HepG2 (cell line): ENCODE measurements around the gene RPS6KC1. TPM values are rescaled to one million over a fixed set of nuclear protein-coding genes. Genes with fewer than 3 reads are reported as not detected.

Source experiments
- ATAC-seq: fragments of 200-7000 bp; cut with Tn5 transposase; 3 replicates; pipeline ENCODE4 v1.9.1; 2020; ENCODE audit warnings: mild to moderate bottlenecking, moderate library complexity
- BruUV-seq: library from RNA; stranded (reverse); fragments of 400-500 nt; replicated peaks from 2 replicates; lab custom pipeline; 2021; lab: Mats Ljungman, UMichigan
- CTCF ChIA-PET: fragments of 300-600 bp; formaldehyde crosslinking; extraction: SDS; loops from one replicate; lab custom pipeline; 2021; ENCODE audit warnings: low total read pairs, inconsistent platforms, low intra/inter-chr PET ratio; lab: Yijun Ruan, JAX
- POLR2A ChIA-PET: fragments of 350-600 bp; sonication (Branson Sonifier 250); formaldehyde crosslinking; loops from one replicate; lab custom pipeline; 2020; ENCODE audit warnings: antibody characterized with exemption, inconsistent platforms; lab: Yijun Ruan, JAX
- DNase-seq: peaks from one replicate; pipeline ENCODE4 v3.0.0-alpha.2; 2015; ENCODE audit warnings: low spot score
- FAIRE-seq: peaks from 3 replicates; lab custom pipeline; 2011; peaks lifted over from hg19 to GRCh38; lab: Jason Lieb, UNC
- H2AFZ ChIP-seq: one replicate; pipeline ENCODE4 v1.6.1; 2011; ENCODE audit warnings: low read length, inconsistent platforms
- H3K27ac ChIP-seq: fragments of 300-600 bp; 3 replicates; pipeline ENCODE4 v1.8.0; 2011; ENCODE audit warnings: mixed run types, mild to moderate bottlenecking, mixed read lengths, low read length, inconsistent platforms; ENCODE audit not compliant: insufficient read depth; ENCODE audit errors: extremely low read length
- H3K27me3 ChIP-seq, 2 experiments: fragments of 200-600 bp in 1 of 2; 2 replicates in 1 of 2; 3 replicates in 1 of 2; pipeline versions ENCODE4 v1.6.0 to v1.8.0; 2011; ENCODE audit warnings: low read length in 2 of 2, mild to moderate bottlenecking in 2 of 2, moderate library complexity in 2 of 2, inconsistent platforms in 1 of 2; ENCODE audit not compliant: insufficient read depth in 2 of 2, control insufficient read depth in 1 of 2
- H3K36me3 ChIP-seq, 2 experiments: fragments of 200-600 bp in 1 of 2; replicated peaks in 1 of 2; 2 replicates in 1 of 2; 3 replicates in 1 of 2; pipeline versions ENCODE4 v1.5.1 to v1.8.0; 2011; ENCODE audit warnings: low read length in 2 of 2, inconsistent platforms in 1 of 2; ENCODE audit not compliant: insufficient read depth in 2 of 2, control insufficient read depth in 1 of 2
- H3K4me1 ChIP-seq: 2 replicates; pipeline ENCODE4 v1.5.1; 2012; ENCODE audit warnings: low read length, inconsistent platforms; ENCODE audit not compliant: insufficient read depth
- H3K4me2 ChIP-seq: 2 replicates; pipeline ENCODE4 v1.6.0; 2011; ENCODE audit warnings: low read depth, low read length, inconsistent platforms
- H3K4me3 ChIP-seq, 3 experiments: fragments of 200-600 bp in 1 of 3; sonication (generic), shearing (Covaris generic) in 1 of 3; replicated peaks in 1 of 3; 2 replicates each; pipeline ENCODE4 v1.5.1; 2011 to 2016; ENCODE audit warnings: low read length in 3 of 3, inconsistent platforms in 2 of 3, low read depth in 2 of 3, mild to moderate bottlenecking in 2 of 3, control low read depth in 1 of 3, mixed read lengths in 1 of 3; ENCODE audit not compliant: insufficient read depth in 1 of 3
- H3K79me2 ChIP-seq: one replicate; pipeline ENCODE4 v1.6.1; 2011; ENCODE audit warnings: low read length, inconsistent platforms; ENCODE audit not compliant: insufficient read depth
- H3K9ac ChIP-seq: 2 replicates; pipeline ENCODE4 v1.6.0; 2011; ENCODE audit warnings: mild to moderate bottlenecking, low read depth, low read length, inconsistent platforms; ENCODE audit not compliant: insufficient read depth
- H3K9me3 ChIP-seq: 2 replicates; pipeline ENCODE4 v1.5.1; 2012; ENCODE audit warnings: mild to moderate bottlenecking, low read length
- H4K20me1 ChIP-seq: 2 replicates; pipeline ENCODE4 v1.6.0; 2011; ENCODE audit warnings: inconsistent platforms, mild to moderate bottlenecking, low read length, moderate library complexity; ENCODE audit not compliant: insufficient read depth
- AHR ChIP-seq: IDR thresholded peaks from 2 replicates; pipeline ENCODE4 v1.6.1; 2018; ENCODE audit warnings: missing genetic modification reagents, missing compliant biosample characterization
- ATAD3A ChIP-seq: sonication (generic); formaldehyde crosslinking; IDR thresholded peaks from 2 replicates; pipeline ENCODE4 v1.4.0; 2020; ENCODE audit warnings: missing genetic modification reagents
- CBFB ChIP-seq: sonication (generic); formaldehyde crosslinking; IDR thresholded peaks from 2 replicates; pipeline ENCODE4 v1.4.0; 2020; ENCODE audit warnings: missing genetic modification reagents
- CREB3 ChIP-seq: sonication (generic); formaldehyde crosslinking; IDR thresholded peaks from 2 replicates; pipeline ENCODE4 v1.5.0; 2020; ENCODE audit warnings: missing genetic modification reagents
- DR1 ChIP-seq: sonication (generic); formaldehyde crosslinking; IDR thresholded peaks from 2 replicates; pipeline ENCODE4 v1.8.0; 2021; ENCODE audit warnings: mild to moderate bottlenecking, missing genetic modification reagents, inconsistent platforms
- HCFC1 ChIP-seq: fragments of 150-350 bp; IDR thresholded peaks from 2 replicates; pipeline ENCODE4 v1.6.1; 2014; ENCODE audit warnings: low read depth, low read length
- IRF2 ChIP-seq: IDR thresholded peaks from 2 replicates; pipeline ENCODE4 v1.6.1; 2018; ENCODE audit warnings: missing genetic modification reagents, missing compliant biosample characterization
- KMT2A ChIP-seq: sonication (generic); formaldehyde crosslinking; IDR thresholded peaks from 2 replicates; pipeline ENCODE4 v1.4.0; 2020; ENCODE audit warnings: missing genetic modification reagents
- NR2F2 ChIP-seq: IDR thresholded peaks from 2 replicates; pipeline ENCODE4 v1.6.1; 2012; ENCODE audit warnings: low read depth, inconsistent platforms, borderline replicate concordance
- RFX1 ChIP-seq: fragments of 450-650 bp; IDR thresholded peaks from 2 replicates; pipeline ENCODE4 v1.6.1; 2017
- RFX3 ChIP-seq: IDR thresholded peaks from 2 replicates; pipeline ENCODE4 v1.6.1; 2016; ENCODE audit warnings: missing biosample characterization, missing genetic modification reagents
- SOX13 ChIP-seq, 3 experiments: fragments of 450-650 bp in 1 of 3; sonication (generic) in 1 of 3; formaldehyde crosslinking in 1 of 3; IDR thresholded peaks in 2 of 3; conservative IDR thresholded peaks in 1 of 3; 2 replicates each; pipeline versions ENCODE4 v1.5.0 to v1.6.1; 2016 to 2020; ENCODE audit warnings: antibody characterized with exemption in 1 of 3, mild to moderate bottlenecking in 1 of 3, missing compliant biosample characterization in 1 of 3, missing genetic modification reagents in 1 of 3, moderate library complexity in 1 of 3
- ZBTB43 ChIP-seq: sonication (generic); formaldehyde crosslinking; conservative IDR thresholded peaks from 2 replicates; pipeline ENCODE4 v1.4.0; 2020; ENCODE audit warnings: missing genetic modification reagents
- ZC3H13 ChIP-seq: sonication (generic); formaldehyde crosslinking; IDR thresholded peaks from 2 replicates; pipeline ENCODE4 v1.8.1; 2023; ENCODE audit warnings: mild to moderate bottlenecking, missing genetic modification reagents, moderate library complexity
- ZMYM3 ChIP-seq: sonication (generic); formaldehyde crosslinking; IDR thresholded peaks from 2 replicates; pipeline ENCODE4 v1.5.1; 2020; ENCODE audit warnings: mild to moderate bottlenecking, missing genetic modification reagents
- ZNF432 ChIP-seq: sonication (generic); formaldehyde crosslinking; IDR thresholded peaks from 2 replicates; pipeline ENCODE4 v1.5.0; 2020; ENCODE audit warnings: missing genetic modification reagents, mild to moderate bottlenecking, borderline replicate concordance
- ZNF546 ChIP-seq: sonication (generic); formaldehyde crosslinking; conservative IDR thresholded peaks from 2 replicates; pipeline ENCODE4 v1.8.1; 2023; ENCODE audit warnings: mild to moderate bottlenecking, missing genetic modification reagents
- WGBS: methylation state at CpG from one replicate; pipeline ENCODE4 v1.1.6; 2017; ENCODE audit warnings: low lambda C conversion rate; 5-methylcytosine and 5-hydroxymethylcytosine counted together
- in situ Hi-C: cut with HindIII; loops from 2 replicates; pipeline ENCODE4 v1.10.0; 2017; ENCODE audit warnings: low pct_unique_long_range_greater_than_20kb; ENCODE audit not compliant: extremely low pct_ligation_motif_present
- intact Hi-C: fragments of 100-400 bp; cut with micrococcal nuclease; formaldehyde crosslinking; loops from one replicate; pipeline ENCODE4 v1.10.0; 2022; ENCODE audit not compliant: unreplicated experiment
- polyA plus RNA-seq, 8 experiments: library from polyadenylated mRNA; depleted of rRNA in 3 of 8; stranded (reverse) in 7 of 8; unstranded in 1 of 8; fragments of >200 nt; fragmentation: Illumina TruSeq in 4 of 8; extraction: Trizol in 4 of 8; gene quantifications; 2 replicates each; pipeline versions ENCODE4 v1.2.1 to v1.2.3, GENCODE V29; 2011 to 2016; ENCODE audit warnings: low read depth in 4 of 8, missing spikeins in 1 of 8, mixed read lengths in 1 of 8; ENCODE audit not compliant: insufficient read depth in 1 of 8
- total RNA-seq, 5 experiments: library from RNA; depleted of rRNA; stranded (reverse); fragments of >200 nt; fragmentation: Illumina TruSeq; extraction: Trizol; gene quantifications; 2 replicates each; pipeline ENCODE4 v1.2.3, GENCODE V29; 2016; ENCODE audit warnings: low read depth in 1 of 5
- TF ChIP-seq, protein P1 (sequence below): sonication (generic); formaldehyde crosslinking; IDR thresholded peaks from 2 replicates; pipeline ENCODE4 v1.5.0; 2020; ENCODE audit warnings: missing genetic modification reagents
- TF ChIP-seq, protein P2 (sequence below): sonication (generic); formaldehyde crosslinking; IDR thresholded peaks from 2 replicates; pipeline ENCODE4 v1.4.0; 2020; ENCODE audit warnings: missing genetic modification reagents, borderline replicate concordance

RPS6KC1 gene
- total and polyA plus RNA-seq, 2 of the 13 experiments (the other 11 are each of a cell fraction or from before 2014, with no cell fraction given), result 11.0 to 25.2 TPM

GRCh38 chr1:213242883-213243282 lies 191.8 kb downstream of the RPS6KC1 start:
- DNase-seq (no peak), ATAC-seq (no peak), FAIRE-seq (no peak)
- H3K4me2 ChIP-seq, result no peak overlapping the region
- no peaks in the 10 kb centered on the region for H3K79me2 ChIP-seq
- ChIA-PET POLR2A (no interaction called here), CTCF (no interaction called here)
- no peak overlapping the region for H3K27ac ChIP-seq
- WGBS, result 100% methylated on average over 1 of the region's 1 CpG
- in situ Hi-C loops, result loop anchor here (5.0 to 25.0 kb wide), 3 partner anchors 174 to 882 kb away; partner anchors contain the start of gene PROX1
- peaks cover 19% of the 10 kb centered on the region for H3K4me1 ChIP-seq
- BruUV-seq, result no TSS peak
- H3K9ac ChIP-seq, result no peak overlapping the region
- intact Hi-C loops, result loop anchor here (5.0 kb wide), 2 partner anchors 121 to 744 kb away; partner anchors contain the start of gene PROX1
- no peaks in the 10 kb centered on the region for H4K20me1 ChIP-seq
- peaks cover 2 to 23% of the 10 kb centered on the region in 2 experiments; a peak in 4 of 5 replicates for H3K36me3 ChIP-seq
- no peak overlapping the region for H3K4me3 ChIP-seq
- H3K27me3 ChIP-seq, result no peaks in the 10 kb centered on the region
- TF ChIP-seq ATAD3A, result no peak
- no peak for TF ChIP-seq SOX13 (IDR thresholded peaks at IDR 0.05)
- no peak for TF ChIP-seq SOX13 (CRISPR knock-in tag; conservative IDR thresholded peaks at IDR 0.05 in 1 of 2, IDR thresholded peaks at IDR 0.05 in 1 of 2)
- TF ChIP-seq HCFC1, result no peak
- no peak for TF ChIP-seq CREB3 (CRISPR knock-in tag)
- no peak for TF ChIP-seq ZBTB43 (CRISPR knock-in tag)
- no peak for TF ChIP-seq ZNF546
- no peak for TF ChIP-seq NR2F2
- TF ChIP-seq, protein P1, sequence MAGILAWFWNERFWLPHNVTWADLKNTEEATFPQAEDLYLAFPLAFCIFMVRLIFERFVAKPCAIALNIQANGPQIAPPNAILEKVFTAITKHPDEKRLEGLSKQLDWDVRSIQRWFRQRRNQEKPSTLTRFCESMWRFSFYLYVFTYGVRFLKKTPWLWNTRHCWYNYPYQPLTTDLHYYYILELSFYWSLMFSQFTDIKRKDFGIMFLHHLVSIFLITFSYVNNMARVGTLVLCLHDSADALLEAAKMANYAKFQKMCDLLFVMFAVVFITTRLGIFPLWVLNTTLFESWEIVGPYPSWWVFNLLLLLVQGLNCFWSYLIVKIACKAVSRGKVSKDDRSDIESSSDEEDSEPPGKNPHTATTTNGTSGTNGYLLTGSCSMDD (CRISPR knock-in tag), result no peak
- no peak for TF ChIP-seq AHR
- no peak for TF ChIP-seq KMT2A (CRISPR knock-in tag)
- TF ChIP-seq CBFB (CRISPR knock-in tag), result no peak
- TF ChIP-seq IRF2 (CRISPR knock-in tag), result no peak
- no peak for TF ChIP-seq RFX1
- no peak for TF ChIP-seq ZC3H13 (CRISPR knock-in tag)
- TF ChIP-seq ZMYM3 (CRISPR knock-in tag), result no peak
- no peak for TF ChIP-seq RFX3 (CRISPR knock-in tag)
- TF ChIP-seq ZNF432, result no peak
- no peak for TF ChIP-seq DR1 (CRISPR knock-in tag)
- TF ChIP-seq, protein P2, sequence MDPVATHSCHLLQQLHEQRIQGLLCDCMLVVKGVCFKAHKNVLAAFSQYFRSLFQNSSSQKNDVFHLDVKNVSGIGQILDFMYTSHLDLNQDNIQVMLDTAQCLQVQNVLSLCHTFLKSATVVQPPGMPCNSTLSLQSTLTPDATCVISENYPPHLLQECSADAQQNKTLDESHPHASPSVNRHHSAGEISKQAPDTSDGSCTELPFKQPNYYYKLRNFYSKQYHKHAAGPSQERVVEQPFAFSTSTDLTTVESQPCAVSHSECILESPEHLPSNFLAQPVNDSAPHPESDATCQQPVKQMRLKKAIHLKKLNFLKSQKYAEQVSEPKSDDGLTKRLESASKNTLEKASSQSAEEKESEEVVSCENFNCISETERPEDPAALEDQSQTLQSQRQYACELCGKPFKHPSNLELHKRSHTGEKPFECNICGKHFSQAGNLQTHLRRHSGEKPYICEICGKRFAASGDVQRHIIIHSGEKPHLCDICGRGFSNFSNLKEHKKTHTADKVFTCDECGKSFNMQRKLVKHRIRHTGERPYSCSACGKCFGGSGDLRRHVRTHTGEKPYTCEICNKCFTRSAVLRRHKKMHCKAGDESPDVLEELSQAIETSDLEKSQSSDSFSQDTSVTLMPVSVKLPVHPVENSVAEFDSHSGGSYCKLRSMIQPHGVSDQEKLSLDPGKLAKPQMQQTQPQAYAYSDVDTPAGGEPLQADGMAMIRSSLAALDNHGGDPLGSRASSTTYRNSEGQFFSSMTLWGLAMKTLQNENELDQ, result no peak
- no peaks in the 10 kb centered on the region for H3K9me3 ChIP-seq
- H2AFZ ChIP-seq, result no peak overlapping the region
